ENCODE results near the gene NELFA. TPM values are rescaled to one million over a fixed set of nuclear protein-coding genes. Genes with fewer than 3 reads are reported as not detected.

The NELFA gene
- total and polyA plus RNA-seq, 2 of the 13 experiments (the other 11 are each of a cell fraction or from before 2014, with no cell fraction given), result 13.3 to 18.5 TPM

DNA sequence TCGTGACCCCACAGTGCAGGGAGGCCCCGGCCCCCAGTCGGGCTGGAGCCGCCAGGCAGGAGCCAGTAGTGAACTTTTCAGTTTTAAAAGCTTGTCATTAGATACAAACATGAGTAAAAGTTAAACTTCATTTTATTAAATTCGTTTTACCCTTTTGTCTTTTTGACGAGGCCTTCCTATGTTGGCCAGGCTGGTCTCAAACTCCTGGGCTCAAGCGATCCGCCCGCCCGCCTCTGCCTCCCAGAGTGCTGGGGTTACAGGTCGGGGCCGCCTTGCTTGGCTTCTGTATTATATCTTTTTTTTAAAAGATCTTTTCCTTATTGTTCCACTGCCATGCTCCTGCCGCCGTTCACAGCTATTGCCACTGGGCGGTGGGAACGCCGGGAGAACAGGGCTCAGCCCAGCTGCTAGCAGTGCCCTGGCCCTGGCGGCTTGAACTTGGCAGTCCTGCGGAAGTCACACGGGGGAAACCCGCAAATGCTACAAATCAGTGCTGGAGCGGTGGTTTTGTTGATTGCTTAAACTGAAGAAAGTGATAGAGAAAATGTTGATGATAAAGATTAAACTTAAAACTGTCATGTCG lies 968 bp upstream of the NELFA start (continued):
- TF ChIP-seq GFI1 (CRISPR knock-in tag; IDR thresholded peaks at IDR 0.05; ENCODE audit: borderline replicate concordance) (0 out of 2 replicates have a peak, but pooled peaks have one; percentile 22), STAT5B (CRISPR knock-in tag; IDR thresholded peaks at IDR 0.05) (no peak), GTF2F1 (IDR thresholded peaks at IDR 0.05; ENCODE audit: low read length) (no peak), HOXA7 (CRISPR knock-in tag; IDR thresholded peaks at IDR 0.05) (no peak), ZZZ3 (CRISPR knock-in tag; IDR thresholded peaks at IDR 0.05; ENCODE audit: borderline replicate concordance) (no peak), ZNF550 (CRISPR knock-in tag; IDR thresholded peaks at IDR 0.05; ENCODE audit: borderline replicate concordance) (no peak), CHD4 (IDR thresholded peaks at IDR 0.05; ENCODE audit: borderline replicate concordance, low read length) (peak; percentile 70; the same call in 1 of the 2 replicates), MYC (CRISPR knock-in tag; IDR thresholded peaks at IDR 0.05; ENCODE audit: borderline replicate concordance) (no peak), MEF2D (CRISPR knock-in tag; IDR thresholded peaks at IDR 0.05) (0 out of 2 replicates have a peak, but pooled peaks have one; percentile 11), ZMYM2 (CRISPR knock-in tag; IDR thresholded peaks at IDR 0.05) (0 out of 2 replicates have a peak, but pooled peaks have one; percentile 4)
- TF ChIP-seq, protein P1, sequence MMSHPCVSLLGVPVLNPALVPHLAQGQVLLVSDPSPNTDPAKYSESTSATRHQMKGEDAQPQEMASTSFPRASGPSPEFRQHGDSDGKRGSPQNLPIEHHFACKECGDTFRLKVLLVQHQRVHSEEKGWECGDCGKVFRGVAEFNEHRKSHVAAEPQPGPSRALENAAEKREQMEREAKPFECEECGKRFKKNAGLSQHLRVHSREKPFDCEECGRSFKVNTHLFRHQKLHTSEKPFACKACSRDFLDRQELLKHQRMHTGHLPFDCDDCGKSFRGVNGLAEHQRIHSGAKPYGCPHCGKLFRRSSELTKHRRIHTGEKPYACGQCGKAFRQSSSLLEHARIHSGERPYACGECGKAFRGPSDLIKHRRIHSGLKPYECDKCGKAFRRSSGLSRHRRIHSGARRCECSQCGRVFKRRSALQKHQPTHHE (CRISPR knock-in tag; IDR thresholded peaks at IDR 0.05; ENCODE audit: borderline replicate concordance), result 0 out of 2 replicates have a peak, but pooled peaks have one; percentile 0
- TF ChIP-seq, protein P2, sequence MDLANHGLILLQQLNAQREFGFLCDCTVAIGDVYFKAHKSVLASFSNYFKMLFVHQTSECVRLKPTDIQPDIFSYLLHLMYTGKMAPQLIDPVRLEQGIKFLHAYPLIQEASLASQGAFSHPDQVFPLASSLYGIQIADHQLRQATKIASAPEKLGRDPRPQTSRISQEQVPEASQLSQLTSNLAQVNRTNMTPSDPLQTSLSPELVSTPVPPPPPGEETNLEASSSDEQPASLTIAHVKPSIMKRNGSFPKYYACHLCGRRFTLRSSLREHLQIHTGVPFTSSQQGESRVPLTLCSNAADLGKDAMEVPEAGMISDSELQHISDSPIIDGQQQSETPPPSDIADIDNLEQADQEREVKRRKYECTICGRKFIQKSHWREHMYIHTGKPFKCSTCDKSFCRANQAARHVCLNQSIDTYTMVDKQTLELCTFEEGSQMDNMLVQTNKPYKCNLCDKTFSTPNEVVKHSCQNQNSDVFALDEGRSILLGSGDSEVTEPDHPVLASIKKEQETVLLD (CRISPR knock-in tag; IDR thresholded peaks at IDR 0.05; ENCODE audit: low read depth), result peak; percentile 12
- TF ChIP-seq, protein P3, sequence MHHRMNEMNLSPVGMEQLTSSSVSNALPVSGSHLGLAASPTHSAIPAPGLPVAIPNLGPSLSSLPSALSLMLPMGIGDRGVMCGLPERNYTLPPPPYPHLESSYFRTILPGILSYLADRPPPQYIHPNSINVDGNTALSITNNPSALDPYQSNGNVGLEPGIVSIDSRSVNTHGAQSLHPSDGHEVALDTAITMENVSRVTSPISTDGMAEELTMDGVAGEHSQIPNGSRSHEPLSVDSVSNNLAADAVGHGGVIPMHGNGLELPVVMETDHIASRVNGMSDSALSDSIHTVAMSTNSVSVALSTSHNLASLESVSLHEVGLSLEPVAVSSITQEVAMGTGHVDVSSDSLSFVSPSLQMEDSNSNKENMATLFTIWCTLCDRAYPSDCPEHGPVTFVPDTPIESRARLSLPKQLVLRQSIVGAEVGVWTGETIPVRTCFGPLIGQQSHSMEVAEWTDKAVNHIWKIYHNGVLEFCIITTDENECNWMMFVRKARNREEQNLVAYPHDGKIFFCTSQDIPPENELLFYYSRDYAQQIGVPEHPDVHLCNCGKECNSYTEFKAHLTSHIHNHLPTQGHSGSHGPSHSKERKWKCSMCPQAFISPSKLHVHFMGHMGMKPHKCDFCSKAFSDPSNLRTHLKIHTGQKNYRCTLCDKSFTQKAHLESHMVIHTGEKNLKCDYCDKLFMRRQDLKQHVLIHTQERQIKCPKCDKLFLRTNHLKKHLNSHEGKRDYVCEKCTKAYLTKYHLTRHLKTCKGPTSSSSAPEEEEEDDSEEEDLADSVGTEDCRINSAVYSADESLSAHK (CRISPR knock-in tag; IDR thresholded peaks at IDR 0.05; ENCODE audit: borderline replicate concordance), result no peak
- TF ChIP-seq, protein P4, sequence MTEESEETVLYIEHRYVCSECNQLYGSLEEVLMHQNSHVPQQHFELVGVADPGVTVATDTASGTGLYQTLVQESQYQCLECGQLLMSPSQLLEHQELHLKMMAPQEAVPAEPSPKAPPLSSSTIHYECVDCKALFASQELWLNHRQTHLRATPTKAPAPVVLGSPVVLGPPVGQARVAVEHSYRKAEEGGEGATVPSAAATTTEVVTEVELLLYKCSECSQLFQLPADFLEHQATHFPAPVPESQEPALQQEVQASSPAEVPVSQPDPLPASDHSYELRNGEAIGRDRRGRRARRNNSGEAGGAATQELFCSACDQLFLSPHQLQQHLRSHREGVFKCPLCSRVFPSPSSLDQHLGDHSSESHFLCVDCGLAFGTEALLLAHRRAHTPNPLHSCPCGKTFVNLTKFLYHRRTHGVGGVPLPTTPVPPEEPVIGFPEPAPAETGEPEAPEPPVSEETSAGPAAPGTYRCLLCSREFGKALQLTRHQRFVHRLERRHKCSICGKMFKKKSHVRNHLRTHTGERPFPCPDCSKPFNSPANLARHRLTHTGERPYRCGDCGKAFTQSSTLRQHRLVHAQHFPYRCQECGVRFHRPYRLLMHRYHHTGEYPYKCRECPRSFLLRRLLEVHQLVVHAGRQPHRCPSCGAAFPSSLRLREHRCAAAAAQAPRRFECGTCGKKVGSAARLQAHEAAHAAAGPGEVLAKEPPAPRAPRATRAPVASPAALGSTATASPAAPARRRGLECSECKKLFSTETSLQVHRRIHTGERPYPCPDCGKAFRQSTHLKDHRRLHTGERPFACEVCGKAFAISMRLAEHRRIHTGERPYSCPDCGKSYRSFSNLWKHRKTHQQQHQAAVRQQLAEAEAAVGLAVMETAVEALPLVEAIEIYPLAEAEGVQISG (CRISPR knock-in tag; IDR thresholded peaks at IDR 0.05), result no peak
- TF ChIP-seq, protein P5, sequence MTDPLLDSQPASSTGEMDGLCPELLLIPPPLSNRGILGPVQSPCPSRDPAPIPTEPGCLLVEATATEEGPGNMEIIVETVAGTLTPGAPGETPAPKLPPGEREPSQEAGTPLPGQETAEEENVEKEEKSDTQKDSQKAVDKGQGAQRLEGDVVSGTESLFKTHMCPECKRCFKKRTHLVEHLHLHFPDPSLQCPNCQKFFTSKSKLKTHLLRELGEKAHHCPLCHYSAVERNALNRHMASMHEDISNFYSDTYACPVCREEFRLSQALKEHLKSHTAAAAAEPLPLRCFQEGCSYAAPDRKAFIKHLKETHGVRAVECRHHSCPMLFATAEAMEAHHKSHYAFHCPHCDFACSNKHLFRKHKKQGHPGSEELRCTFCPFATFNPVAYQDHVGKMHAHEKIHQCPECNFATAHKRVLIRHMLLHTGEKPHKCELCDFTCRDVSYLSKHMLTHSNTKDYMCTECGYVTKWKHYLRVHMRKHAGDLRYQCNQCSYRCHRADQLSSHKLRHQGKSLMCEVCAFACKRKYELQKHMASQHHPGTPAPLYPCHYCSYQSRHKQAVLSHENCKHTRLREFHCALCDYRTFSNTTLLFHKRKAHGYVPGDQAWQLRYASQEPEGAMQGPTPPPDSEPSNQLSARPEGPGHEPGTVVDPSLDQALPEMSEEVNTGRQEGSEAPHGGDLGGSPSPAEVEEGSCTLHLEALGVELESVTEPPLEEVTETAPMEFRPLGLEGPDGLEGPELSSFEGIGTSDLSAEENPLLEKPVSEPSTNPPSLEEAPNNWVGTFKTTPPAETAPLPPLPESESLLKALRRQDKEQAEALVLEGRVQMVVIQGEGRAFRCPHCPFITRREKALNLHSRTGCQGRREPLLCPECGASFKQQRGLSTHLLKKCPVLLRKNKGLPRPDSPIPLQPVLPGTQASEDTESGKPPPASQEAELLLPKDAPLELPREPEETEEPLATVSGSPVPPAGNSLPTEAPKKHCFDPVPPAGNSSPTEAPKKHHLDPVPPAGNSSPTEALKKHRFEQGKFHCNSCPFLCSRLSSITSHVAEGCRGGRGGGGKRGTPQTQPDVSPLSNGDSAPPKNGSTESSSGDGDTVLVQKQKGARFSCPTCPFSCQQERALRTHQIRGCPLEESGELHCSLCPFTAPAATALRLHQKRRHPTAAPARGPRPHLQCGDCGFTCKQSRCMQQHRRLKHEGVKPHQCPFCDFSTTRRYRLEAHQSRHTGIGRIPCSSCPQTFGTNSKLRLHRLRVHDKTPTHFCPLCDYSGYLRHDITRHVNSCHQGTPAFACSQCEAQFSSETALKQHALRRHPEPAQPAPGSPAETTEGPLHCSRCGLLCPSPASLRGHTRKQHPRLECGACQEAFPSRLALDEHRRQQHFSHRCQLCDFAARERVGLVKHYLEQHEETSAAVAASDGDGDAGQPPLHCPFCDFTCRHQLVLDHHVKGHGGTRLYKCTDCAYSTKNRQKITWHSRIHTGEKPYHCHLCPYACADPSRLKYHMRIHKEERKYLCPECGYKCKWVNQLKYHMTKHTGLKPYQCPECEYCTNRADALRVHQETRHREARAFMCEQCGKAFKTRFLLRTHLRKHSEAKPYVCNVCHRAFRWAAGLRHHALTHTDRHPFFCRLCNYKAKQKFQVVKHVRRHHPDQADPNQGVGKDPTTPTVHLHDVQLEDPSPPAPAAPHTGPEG (CRISPR knock-in tag; IDR thresholded peaks at IDR 0.05), result peak; percentile 62
